Kidney capillary endothelial cell (primary cell): ENCODE measurements around the gene VWA8.
A peak's percentile ranks its signal among the peaks of the same experiment; 100 is the strongest.

Experiments used
- DNase-seq: peaks from one replicate; pipeline ENCODE4 v3.0.0-alpha.2; 2018; ENCODE audit warnings: low spot score

VWA8 gene

DNA sequence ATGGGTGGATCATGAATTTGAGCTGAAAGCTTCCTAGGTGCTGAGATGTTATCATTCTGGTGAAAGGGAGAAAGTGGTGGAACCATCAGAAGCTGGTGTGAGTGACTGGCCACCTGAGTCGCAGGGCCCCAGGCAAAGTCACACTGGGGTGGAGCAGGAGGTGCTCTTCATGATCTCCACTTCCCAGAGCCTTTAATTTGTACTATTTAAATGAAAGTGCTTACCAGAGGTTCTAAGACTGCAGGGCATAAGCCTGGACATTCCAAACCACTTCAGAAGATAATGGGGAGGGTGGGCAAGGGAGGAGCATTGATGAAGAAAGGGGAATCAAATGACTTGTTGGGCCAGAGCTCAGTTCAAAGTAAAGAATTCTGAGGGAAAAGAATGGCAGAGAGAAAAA lies 347.4 kb downstream of the VWA8 start:
- DNase-seq: no peak

DNA sequence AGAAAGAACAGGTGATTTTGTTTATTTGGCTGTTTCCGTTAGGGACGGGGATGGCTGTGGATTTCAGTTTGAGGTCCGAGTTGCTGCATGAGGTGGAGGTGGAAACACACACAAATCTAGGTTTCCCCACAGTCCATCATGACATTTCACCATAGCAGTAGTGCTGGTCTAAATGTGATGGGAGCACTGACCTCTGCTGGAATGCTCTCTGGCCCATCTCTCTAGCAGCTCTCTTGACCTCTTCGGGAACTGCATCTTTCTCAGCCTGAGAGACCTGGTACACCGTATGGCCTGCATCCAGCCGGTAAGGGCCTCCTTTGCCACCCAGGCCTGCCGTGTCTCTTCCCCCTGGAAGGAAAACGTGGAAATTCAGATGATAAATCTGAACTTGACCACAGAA lies 349.5 kb downstream of the VWA8 start:
- no peak for DNase-seq

DNA sequence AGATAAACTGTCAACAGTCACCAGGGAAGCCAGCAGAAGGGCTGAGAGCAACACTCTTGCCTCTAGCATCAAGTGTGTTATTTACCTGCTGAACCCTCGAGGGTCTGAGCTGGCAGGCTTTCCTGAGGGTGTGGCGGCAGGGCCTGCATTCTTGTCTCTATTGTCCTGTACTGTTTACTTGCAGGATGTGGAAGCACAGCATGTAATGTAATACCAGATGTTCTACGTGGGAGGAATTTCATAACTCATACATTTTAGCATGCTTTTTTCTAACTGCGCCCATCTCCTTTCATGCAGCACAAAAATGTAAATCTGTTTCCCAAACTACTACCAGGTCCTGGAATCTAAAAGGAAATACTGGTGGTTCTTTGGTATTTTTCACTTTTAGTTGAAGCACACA lies 350.5 kb downstream of the VWA8 start:
- DNase-seq: peak; percentile 86

DNA sequence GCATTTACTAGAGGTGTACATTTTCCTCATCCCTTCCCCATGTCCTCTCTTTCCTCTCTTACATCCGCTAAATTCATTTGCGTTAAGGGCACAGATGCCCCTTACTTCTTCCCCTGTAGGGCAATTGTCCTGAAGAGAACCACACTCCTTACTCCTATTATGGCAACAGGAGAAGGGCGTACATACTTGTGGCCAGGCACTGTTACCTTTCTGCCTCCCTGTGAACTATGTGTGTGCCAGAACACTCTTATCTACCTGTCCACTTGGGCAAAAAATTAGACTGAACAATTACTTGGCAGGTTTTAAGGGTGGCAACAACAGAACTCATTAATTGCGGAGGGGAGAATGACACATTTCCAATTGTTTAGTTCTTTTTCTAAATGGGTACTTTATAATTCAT lies 351.1 kb downstream of the VWA8 start:
- no peak for DNase-seq

DNA sequence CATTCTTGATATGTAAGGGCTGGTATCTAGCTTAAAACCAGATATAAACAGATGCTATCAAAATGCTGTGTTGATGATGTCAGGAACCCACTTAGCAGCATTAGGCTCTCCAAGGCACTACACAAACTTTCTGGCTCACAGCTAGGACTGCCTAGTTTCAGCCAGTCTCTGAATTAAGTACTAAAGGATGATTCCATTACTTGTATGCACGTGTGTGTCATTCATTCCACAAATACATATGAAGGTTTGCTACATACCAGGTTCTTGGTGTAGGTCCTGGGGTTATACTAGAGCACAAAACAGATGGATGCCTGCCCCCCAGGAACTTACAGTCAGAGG lies 352.1 kb downstream of the VWA8 start:
- DNase-seq: no peak

DNA sequence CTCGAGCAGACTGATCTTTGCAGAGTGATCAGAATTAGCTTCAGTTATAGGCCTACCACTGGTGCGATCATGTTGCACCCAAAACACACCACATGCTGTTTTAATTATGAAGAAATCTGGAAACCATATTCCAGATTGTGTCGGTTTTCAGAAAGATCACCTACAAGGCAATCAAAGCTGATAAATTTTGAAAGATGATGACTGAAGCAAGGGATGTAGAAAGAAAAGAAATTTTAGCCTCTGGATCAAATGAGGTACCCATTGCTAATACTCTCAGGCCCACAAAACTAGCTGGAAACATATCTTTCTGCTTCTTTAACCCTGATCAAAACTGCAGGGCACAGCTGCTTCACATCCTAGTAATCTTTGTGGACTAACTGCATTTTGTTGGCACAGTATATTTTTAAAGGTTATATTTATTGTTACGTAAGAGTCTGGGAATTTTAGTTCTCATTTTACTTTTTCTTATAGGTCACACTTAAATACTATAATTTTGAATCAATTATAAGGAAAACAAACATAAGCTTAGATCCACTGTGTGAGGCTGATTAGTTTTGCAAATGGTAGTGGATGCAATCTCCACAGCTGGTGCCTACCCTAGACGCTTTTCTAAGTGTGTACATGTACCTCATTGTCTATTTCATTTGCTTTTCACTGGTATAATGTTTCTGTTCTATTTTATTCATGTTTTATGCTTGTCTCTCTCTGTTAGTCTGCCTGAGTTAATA lies 352.6 kb downstream of the VWA8 start:
- no peak for DNase-seq

DNA sequence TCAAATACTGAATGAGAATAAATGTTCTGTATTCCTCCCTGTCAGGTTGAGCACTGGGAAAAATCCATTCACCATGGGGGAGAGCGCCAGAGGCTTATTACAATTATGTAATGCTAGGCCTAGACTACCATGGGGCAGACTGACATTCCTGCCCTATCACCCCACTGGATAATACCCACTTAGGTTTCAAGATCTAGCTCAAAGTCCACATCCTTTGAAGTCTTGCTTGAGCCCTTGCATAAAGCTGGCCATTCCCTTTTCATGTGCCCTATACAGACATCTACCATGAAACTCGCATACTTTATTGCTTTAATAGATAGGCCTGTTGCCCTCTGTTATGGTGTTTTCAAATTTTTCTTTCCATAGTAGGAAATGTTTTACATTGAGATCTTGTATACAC lies 354.3 kb downstream of the VWA8 start:
- DNase-seq: no peak

DNA sequence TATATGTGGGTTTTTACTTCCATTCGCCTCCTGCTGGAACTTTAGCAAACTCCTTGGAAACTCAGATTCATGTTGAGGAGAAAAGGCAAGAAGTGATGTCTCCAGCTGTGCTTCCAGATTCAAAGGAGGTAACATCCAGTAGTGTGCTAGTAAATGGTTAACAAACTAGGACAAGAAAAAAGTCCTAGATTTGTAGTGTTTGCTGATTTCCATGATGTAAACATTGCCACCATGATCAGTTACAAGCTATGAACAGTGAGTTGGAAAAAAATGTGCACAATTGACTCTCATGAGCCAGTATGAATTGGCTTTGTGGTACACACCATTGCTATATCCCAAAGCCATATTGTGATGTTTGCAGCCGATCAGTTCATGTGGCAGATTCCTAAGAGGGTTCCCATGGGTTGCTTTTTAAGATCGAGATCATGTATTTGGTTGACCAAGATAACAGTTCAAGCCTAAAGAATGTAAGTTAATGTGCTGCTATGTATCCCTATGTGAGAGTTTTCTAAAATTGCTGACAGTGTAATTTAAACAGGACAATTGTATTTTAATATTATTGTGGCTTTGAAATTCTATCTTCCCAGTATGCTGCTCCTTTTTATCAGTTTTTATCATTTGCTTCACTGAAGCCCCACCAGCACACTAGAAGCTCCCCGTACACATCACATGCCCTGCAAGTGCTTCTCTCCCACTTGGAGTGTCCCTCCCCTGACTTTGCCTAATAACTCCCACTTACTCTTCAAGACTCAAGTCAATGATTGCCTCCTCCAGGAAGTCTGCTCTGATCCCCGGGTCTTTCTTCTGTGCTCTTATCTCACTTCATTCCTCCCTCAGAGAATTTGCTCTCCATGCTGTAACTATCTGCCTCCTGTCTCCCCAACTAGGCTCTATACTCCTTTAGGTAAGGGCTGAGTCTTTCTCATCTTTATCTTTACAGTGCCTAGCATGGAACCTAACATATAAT lies 355.3 kb downstream of the VWA8 start:
- DNase-seq: no peak

DNA sequence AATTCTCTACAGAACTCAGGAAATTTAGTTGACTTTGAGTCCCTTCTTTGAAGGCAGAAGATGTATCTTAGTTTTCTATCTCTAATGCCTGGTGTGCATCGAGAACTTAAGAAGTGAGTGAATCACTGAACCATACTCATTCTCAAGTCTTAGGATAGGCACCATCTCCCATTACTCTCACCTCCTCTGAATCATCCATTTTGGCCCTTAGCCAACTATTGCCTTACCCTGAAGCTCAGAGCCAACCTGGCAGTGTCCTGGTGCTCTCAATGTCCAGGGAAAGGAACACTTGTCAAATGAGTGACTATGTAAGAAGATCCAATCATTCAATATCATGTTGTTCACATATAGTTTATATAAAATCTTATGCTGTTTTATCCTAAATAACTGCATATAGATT lies 357.0 kb downstream of the VWA8 start:
- peak; percentile 76 for DNase-seq

DNA sequence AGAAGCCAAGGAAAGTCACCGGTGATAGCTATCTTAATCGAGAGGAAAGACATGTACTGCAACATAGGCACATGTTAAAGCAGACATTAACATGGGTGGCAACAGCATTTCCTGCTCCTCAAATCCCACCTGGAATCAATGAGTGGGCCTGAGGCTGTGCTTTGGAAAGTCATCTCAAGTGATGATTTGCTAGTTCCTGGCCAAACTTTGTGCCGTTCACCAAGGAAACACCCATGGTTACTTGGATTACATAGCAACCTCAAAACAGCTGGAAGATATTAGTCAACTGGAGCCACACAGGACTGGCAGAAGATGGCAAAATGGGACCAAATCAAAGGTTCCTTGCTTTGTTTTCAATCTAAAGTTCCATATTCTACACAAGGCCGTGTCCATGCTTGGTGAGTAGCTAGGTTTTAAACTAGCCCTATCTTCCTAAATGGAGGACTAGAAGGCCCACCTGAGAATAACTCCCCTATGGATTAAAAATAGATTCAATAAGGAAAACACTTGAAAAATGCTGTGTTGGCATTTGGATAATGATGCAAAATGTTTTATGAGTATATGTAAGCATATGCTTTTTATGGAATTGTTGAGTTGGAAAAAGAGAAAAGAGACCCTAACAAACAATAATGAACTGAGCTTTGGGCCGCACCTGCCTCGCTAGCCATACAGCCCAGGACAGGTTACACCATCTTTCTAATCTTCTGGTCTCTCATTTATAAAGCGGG lies 359.0 kb downstream of the VWA8 start:
- DNase-seq: no peak

DNA sequence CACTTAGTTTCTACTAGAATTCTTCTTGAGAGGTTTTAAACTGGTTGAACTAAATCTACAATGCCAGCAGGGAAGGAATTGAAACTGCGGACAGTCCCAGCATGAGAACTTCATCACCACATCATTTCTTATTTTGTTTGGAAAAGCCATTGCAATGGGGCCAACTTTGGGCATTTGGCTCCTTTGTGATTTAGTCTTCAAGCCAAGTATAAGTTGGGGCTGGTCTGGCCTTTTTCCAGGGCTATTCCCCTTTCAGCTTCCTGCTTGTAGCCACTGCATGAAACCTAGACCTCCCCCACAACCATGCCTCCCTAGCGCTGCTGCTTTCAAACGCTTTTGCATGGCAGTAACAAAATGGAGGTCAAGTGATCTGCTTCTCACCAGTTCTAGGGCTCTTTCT lies 361.3 kb downstream of the VWA8 start:
- DNase-seq: no peak

DNA sequence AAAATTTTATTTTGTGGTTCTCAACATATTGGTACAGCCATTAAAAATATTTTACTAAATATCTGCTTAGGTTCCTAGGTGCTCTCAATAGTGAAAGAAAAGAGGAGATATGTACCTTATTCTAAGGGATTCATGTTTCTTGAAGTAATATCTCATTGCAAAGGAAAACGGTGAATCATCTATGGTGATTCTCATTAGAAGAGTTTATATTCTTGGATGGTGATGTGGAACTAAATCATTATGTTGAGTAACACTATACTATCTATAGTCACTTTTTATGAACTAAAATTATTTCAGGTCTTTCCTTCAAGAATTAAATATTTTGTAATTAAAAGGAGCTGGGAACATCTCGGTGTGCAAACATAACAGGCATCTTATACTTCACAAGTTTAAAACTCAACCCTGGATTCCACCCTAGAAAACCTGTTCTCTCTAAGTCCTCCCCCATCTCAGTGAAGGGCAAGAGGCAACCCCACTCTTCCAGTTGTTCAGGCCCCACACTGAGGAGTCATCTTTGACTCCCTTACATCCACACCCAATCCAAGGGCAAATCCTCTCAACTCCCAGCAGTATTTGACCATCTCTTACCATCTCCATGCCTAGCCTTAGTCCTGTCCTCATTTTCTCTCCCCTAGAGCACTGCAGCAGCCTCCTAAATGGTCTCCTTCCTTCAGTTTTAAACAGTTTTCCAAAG lies 363.4 kb downstream of the VWA8 start:
- DNase-seq: no peak

DNA sequence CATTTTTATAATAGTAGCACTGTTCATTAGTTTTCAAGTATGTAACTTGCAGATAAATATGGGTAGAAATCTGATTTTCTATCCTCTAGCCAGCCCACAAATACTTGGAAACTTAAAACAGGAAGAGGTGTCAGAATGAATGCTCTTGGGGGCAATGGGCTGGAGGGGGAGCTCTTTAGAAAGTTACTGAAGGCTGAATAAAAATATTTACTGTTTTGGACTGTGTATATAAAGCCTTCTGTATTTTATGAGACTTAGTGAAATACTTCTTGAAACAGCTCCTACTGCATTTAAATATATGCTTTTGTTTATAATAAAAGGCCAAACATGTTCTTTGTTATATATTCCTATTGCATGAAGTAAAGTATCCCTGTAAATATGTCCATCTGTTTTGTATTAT lies 364.7 kb downstream of the VWA8 start:
- peak; percentile 48 for DNase-seq

DNA sequence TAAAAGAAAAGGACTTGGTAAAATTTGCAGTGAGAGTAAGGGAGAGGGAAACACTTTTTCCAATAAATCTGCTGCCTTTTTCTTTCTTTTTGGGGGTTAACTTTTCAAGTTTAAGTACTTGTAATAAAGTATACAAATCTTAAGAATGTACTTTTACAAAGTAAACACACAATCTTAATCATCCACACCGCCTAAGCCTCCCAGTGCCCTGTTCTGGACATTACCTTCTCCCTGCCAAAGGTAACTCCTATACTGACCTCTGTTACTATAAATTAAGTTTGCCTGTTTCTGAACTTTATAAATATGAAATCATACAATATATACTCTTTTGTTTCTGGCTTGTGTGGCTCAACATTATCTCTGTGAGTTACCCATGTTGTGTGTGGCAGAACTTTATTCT lies 365.6 kb downstream of the VWA8 start:
- no peak for DNase-seq

DNA sequence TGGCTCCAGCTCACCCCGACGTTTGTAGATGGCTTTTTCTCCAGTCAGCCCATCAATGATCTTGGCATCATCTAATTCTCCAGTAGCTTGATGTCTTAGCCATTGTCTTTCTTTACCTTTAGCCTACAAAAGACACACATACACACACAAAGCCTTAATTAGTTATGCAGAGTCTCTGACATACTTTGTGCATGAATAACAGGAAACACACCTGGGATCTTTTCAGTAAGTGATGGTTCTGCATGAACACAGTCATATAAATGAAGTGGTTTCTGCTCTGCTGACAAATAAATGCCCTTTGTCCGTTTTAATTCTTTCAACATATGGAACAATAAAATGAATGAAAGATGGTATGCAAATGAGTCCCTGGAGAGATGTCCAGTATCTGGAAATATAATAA lies 370.3 kb downstream of the VWA8 start:
- no peak for DNase-seq

DNA sequence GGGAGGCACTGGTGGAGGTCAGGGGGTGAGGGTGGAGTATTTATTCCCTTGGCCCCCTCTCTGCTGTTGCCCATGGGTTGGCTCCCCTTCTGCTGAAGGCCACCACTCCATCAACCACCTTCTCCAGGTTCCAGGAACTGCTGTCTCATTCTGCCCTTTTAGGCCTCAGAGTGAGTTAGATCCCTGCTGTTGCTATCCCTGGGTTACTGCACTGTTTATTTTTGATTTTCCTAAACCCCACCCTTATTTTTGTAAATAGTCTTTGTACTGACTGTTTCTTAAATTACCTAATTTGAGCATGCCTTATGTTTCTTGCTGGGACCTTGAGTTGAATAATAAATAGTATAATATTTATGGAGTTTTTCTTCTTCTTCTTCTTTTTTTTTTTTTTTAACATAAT lies 370.8 kb downstream of the VWA8 start:
- no peak for DNase-seq

DNA sequence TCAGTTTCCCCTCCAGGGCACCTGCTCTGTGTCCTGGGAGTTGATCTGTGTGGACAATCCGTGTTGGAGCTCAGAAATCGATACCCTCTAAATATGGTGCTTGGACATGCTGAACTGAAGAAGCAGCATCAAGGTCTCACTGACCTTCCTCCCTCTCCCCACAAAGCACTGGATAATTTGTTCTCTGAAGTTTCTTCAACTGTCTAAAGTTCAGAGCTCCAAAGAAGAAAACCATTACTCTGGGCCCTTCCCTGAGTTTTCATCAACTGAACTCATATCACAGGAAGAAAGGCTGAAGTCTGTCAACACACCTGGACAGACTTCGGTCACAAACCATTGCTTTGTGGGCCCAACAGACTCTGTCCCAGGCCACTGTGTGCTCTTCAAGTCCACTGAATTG lies 371.5 kb downstream of the VWA8 start:
- no peak for DNase-seq

DNA sequence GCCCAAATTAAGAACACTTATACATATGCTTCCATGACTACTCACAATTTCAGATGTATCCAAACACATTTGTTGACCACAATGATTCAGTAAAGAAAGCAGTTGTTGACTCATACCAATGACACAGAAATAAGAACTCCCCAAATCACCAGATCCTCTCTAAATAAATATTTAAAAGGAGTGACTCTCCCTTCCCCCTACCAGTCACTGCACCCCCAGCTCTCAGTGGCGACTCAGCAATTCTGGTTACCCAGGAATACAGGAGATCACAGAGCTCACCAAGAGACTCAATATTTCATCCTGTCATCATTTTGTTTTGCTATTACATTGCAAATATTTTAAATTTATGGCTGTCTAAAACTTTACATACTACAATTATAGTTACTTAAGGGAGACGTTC lies 372.0 kb downstream of the VWA8 start:
- peak; percentile 53 for DNase-seq

DNA sequence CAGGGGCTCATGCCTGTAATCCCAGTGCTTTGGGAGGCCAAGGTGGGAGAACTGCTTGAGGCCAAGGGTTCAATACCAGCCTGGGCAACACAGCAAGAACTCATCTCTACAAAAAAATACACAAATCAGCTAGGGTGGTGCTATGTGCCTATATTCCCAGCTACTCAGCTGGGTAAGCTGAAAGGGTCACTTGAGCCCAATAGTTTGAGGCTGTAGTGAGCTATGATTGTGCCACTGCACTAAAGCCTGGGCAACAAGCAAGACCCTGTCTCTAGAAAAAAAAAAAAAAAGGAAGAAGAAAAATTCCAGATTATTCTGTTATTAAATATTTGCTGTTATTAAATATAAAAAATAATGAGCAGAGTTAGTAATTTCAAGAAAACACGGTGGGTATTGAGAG lies 372.5 kb downstream of the VWA8 start:
- no peak for DNase-seq

DNA sequence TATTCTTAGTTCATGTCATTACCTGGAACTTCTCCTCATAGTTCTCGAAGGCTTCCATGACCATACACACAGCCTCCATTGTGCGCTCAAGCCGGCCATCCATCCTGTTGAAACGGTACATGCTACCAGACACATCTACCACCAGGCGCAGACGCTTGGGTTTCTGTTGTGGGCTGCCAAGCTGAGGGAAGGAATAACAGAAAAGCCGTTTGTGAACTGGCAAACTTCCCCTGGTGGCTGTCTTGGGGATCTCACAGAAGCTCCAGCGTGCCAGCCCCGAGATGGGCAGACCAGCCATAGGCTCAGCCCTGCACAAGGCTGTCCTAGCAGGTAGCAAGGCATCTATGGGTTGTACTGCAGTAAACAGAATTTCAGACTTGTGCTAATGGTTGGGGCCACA lies 373.4 kb downstream of the VWA8 start:
- no peak for DNase-seq

DNA sequence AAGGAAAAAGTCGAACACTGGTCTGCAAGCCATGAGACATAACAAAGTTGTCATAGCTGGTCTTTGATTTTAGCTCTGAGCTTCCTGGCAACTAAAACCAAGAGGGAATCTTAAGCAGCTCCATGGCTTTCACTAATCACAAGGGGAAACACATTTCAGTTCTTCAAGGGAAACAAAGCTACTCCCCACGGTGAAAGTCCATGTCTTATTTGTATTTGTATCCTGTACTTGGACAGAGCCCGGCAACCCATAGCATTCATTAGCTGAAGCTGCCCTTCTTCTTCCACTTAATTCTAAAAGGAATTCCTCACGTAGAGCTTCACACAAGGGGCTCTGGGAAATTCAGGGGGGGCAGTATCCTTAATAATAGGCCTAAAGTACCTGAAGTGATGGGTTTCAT lies 374.7 kb downstream of the VWA8 start:
- DNase-seq: no peak

DNA sequence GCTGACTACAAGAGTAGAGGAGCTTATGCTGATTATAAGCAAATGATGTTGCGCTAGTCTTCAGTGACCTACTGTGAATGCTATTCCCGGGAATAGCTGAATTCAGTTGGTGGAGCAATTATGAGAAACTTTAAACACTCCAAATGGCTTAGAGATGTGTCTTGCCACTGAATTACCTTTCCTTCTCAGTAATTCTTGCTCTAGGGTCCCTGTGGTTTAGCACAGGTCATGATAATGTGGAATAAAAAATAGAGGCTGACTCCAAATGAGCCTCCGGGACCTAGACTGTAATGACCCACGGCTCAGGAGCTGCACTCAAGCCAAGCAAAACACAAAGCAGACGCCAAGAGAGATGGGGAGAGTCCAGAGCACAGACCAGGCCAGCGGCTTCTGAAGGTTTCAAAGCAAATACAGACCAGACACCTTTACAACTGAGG lies 378.9 kb downstream of the VWA8 start:
- no peak for DNase-seq
